HCT116 (cell line): ENCODE data around the gene ACTR3. TPM values are rescaled to one million over a fixed set of nuclear protein-coding genes. Genes with fewer than 3 reads are reported as not detected.

ENCODE experiments used
- ATAC-seq: fragments of 200-7000 bp; cut with Tn5 transposase; 2 replicates; pipeline ENCODE4 v1.9.1; 2020; ENCODE audit warnings: mild to moderate bottlenecking, moderate library complexity
- BruUV-seq: library from RNA; stranded (reverse); fragments of 400-500 nt; replicated peaks from 2 replicates; lab custom pipeline; 2021; lab: Mats Ljungman, UMichigan
- CTCF ChIA-PET: fragments of 300-600 bp; sonication (Branson Sonifier 250); formaldehyde crosslinking; loops from one replicate; lab custom pipeline; 2021; ENCODE audit warnings: antibody characterized with exemption; lab: Charles Lee
- POLR2A ChIA-PET: fragments of 300-600, 350-600 bp; sonication (Branson Sonifier 250); formaldehyde crosslinking; loops from one replicate; lab custom pipeline; 2021; ENCODE audit warnings: antibody characterized with exemption; lab: Charles Lee
- RAD21 ChIA-PET, 2 experiments: fragments of 300-600 bp; sonication (Branson Sonifier 250); formaldehyde crosslinking; loops; one replicate each; lab custom pipeline; 2023; ENCODE audit warnings: low total read pairs in 2 of 2; ENCODE audit not compliant: uncharacterized antibody in 2 of 2, unreplicated experiment in 2 of 2, low non-redundant PET in 1 of 2; lab: Charles Lee
- DNase-seq: peaks from one replicate; pipeline ENCODE4 v3.0.0-alpha.2; 2010; ENCODE audit warnings: low read depth, low spot score
- H2AFZ ChIP-seq: fragments of 200-600 bp; shearing (Covaris generic), sonication (generic); 2 replicates; pipeline ENCODE4 v1.6.1; 2017; ENCODE audit warnings: low read depth, mixed run types, mixed read lengths, antibody characterized with exemption, low read length; ENCODE audit not compliant: poor library complexity, severe bottlenecking
- H3K27ac ChIP-seq: 2 replicates; pipeline ENCODE4 v1.5.1; 2012; ENCODE audit warnings: low read depth, low read length
- H3K27me3 ChIP-seq: fragments of 200-600 bp; sonication (generic); 2 replicates; pipeline ENCODE4 v1.6.1; 2016; ENCODE audit warnings: mixed run types, low read length, mixed read lengths; ENCODE audit not compliant: insufficient read depth
- H3K36me3 ChIP-seq, 2 experiments: fragments of 200-500 bp in 1 of 2; fragments of 200-600 bp in 1 of 2; sonication (Bioruptor generic) in 1 of 2; sonication (generic) in 1 of 2; 2 replicates each; pipeline versions ENCODE4 v1.5.1 to v1.6.1; 2014 to 2016; ENCODE audit warnings: low read length in 2 of 2, inconsistent platforms in 1 of 2, mixed read lengths in 1 of 2, mixed run types in 1 of 2; ENCODE audit not compliant: insufficient read depth in 2 of 2, control insufficient read depth in 1 of 2
- H3K4me1 ChIP-seq, 2 experiments: fragments of 200-600 bp in 1 of 2; sonication (generic) in 1 of 2; 2 replicates each; pipeline versions ENCODE4 v1.5.1 to v1.6.1; 2012 to 2017; ENCODE audit warnings: low read length in 2 of 2, inconsistent platforms in 1 of 2, mild to moderate bottlenecking in 1 of 2, mixed read lengths in 1 of 2, mixed run types in 1 of 2, moderate library complexity in 1 of 2; ENCODE audit not compliant: insufficient read depth in 2 of 2, control insufficient read depth in 1 of 2
- H3K4me2 ChIP-seq: fragments of 200-600 bp; sonication (generic); 2 replicates; pipeline ENCODE4 v1.6.1; 2017; ENCODE audit warnings: mixed run types, low read length, mixed read lengths
- H3K4me3 ChIP-seq, 2 experiments: fragments of 200-600 bp in 1 of 2; sonication (generic) in 1 of 2; replicated peaks in 1 of 2; 2 replicates each; pipeline ENCODE4 v1.5.1; 2011 to 2016; ENCODE audit warnings: low read length in 2 of 2, control low read depth in 1 of 2, low read depth in 1 of 2, mild to moderate bottlenecking in 1 of 2, mixed read lengths in 1 of 2, mixed run types in 1 of 2
- H3K79me2 ChIP-seq: fragments of 200-600 bp; sonication (generic); 2 replicates; pipeline ENCODE4 v1.6.1; 2017; ENCODE audit warnings: mild to moderate bottlenecking, mixed run types, low read length, moderate library complexity, mixed read lengths; ENCODE audit not compliant: insufficient read depth
- H3K9ac ChIP-seq: fragments of 200-600 bp; sonication (generic); 2 replicates; pipeline ENCODE4 v1.6.1; 2016; ENCODE audit warnings: low read length, mixed read lengths
- H3K9me2 ChIP-seq: fragments of 200-600 bp; sonication (generic), shearing (Covaris generic); 2 replicates; pipeline ENCODE4 v1.6.1; 2017; ENCODE audit warnings: mixed run types, mild to moderate bottlenecking, moderate library complexity; ENCODE audit not compliant: insufficient read depth
- H3K9me3 ChIP-seq, 2 experiments: fragments of 200-500 bp in 1 of 2; fragments of 200-600 bp in 1 of 2; sonication (Bioruptor generic) in 1 of 2; sonication (generic) in 1 of 2; 2 replicates each; pipeline ENCODE4 v1.6.1; 2014 to 2017; ENCODE audit warnings: low read length in 2 of 2, mixed read lengths in 2 of 2, inconsistent platforms in 1 of 2, low read depth in 1 of 2, mild to moderate bottlenecking in 1 of 2, mixed run types in 1 of 2, moderate library complexity in 1 of 2; ENCODE audit not compliant: control insufficient read depth in 1 of 2, insufficient read depth in 1 of 2
- H4K20me1 ChIP-seq: fragments of 200-600 bp; sonication (generic), shearing (Covaris generic); 2 replicates; pipeline ENCODE4 v1.6.1; 2017; ENCODE audit warnings: mixed run types, mild to moderate bottlenecking, moderate library complexity; ENCODE audit not compliant: insufficient read depth
- CBX3 ChIP-seq: IDR thresholded peaks from 2 replicates; pipeline ENCODE4 v1.6.1; 2012; ENCODE audit warnings: low read depth
- ELF1 ChIP-seq: IDR thresholded peaks from 2 replicates; pipeline ENCODE4 v1.6.1; 2012; ENCODE audit warnings: low read depth, borderline replicate concordance
- POLR2AphosphoS5 ChIP-seq: IDR thresholded peaks from 2 replicates; pipeline ENCODE4 v1.6.1; 2011; ENCODE audit warnings: mild to moderate bottlenecking, low read depth, low read length, moderate library complexity
- ZFX ChIP-seq: fragments of 450-650 bp; IDR thresholded peaks from 2 replicates; pipeline ENCODE4 v1.6.1; 2017
- intact Hi-C: fragments of 100-400 bp; cut with micrococcal nuclease; formaldehyde crosslinking; loops from 2 replicates; pipeline ENCODE4 v1.10.0; 2022
- total RNA-seq: library from RNA; stranded (reverse); gene quantifications from one replicate; pipeline ENCODE4 v1.2.1, GENCODE V29; 2021; ENCODE audit not compliant: unreplicated experiment
- TF ChIP-seq, protein P1 (sequence below), 3 experiments: fragments of 200-600 bp in 1 of 3; sonication (generic) in 1 of 3; IDR thresholded peaks in 2 of 3; conservative IDR thresholded peaks in 1 of 3; 2 replicates each; pipeline ENCODE4 v1.5.1; 2012 to 2017; ENCODE audit warnings: low read depth in 2 of 3, low read length in 2 of 3, antibody characterized with exemption in 1 of 3, borderline replicate concordance in 1 of 3, control low read depth in 1 of 3, mild to moderate bottlenecking in 1 of 3, mixed read lengths in 1 of 3, mixed run types in 1 of 3, moderate library complexity in 1 of 3; ENCODE audit not compliant: insufficient read depth in 1 of 3
- TF ChIP-seq, protein P2 (sequence below): IDR thresholded peaks from 2 replicates; pipeline ENCODE4 v1.6.1; 2011; ENCODE audit warnings: mild to moderate bottlenecking, low read length, moderate library complexity; ENCODE audit not compliant: insufficient replicate concordance; ENCODE audit errors: extremely low read depth

ACTR3 gene
- total RNA-seq, 1 experiment from 2014 or later, result 232 TPM

DNA sequence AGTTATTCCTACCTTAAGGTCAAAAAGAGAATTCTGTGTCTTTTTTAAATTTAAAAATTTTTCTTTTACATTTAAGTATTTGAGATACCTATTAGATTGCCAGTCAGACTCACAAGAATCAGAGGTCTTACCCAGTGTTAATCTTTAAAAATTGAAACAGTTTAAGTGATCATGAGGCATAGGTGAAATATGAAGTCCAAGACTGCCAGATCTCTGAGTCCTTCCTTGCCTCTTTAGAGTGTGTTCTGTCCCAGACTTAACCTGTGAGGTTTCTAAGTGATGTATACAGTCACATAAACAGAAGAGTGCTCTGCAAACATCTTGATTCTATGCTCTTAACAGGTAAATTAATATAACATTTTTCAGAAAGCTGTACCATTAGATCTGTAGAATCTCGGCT, 40.6 kb downstream of the ACTR3 start:
- no peak overlapping the region for H3K4me3 ChIP-seq
- no peaks in the 10 kb centered on the region for H3K4me1 ChIP-seq
- H3K27me3 ChIP-seq, result no peaks in the 10 kb centered on the region
- no peak for ATAC-seq
- H3K79me2 ChIP-seq, result peaks cover 39% of the 10 kb centered on the region
- H3K9ac ChIP-seq, result no peak overlapping the region
- no peak overlapping the region for H2AFZ ChIP-seq
- no peak overlapping the region for H3K27ac ChIP-seq
- DNase-seq, result no peak
- no peaks in the 10 kb centered on the region for H4K20me1 ChIP-seq
- no peaks in the 10 kb centered on the region for H3K9me3 ChIP-seq
- TF ChIP-seq POLR2AphosphoS5 (no peak), ELF1 (no peak), CBX3 (no peak), ZFX (no peak)
- TF ChIP-seq, protein P1, sequence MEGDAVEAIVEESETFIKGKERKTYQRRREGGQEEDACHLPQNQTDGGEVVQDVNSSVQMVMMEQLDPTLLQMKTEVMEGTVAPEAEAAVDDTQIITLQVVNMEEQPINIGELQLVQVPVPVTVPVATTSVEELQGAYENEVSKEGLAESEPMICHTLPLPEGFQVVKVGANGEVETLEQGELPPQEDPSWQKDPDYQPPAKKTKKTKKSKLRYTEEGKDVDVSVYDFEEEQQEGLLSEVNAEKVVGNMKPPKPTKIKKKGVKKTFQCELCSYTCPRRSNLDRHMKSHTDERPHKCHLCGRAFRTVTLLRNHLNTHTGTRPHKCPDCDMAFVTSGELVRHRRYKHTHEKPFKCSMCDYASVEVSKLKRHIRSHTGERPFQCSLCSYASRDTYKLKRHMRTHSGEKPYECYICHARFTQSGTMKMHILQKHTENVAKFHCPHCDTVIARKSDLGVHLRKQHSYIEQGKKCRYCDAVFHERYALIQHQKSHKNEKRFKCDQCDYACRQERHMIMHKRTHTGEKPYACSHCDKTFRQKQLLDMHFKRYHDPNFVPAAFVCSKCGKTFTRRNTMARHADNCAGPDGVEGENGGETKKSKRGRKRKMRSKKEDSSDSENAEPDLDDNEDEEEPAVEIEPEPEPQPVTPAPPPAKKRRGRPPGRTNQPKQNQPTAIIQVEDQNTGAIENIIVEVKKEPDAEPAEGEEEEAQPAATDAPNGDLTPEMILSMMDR (IDR thresholded peaks at IDR 0.05 in 2 of 3, conservative IDR thresholded peaks at IDR 0.05 in 1 of 3; ENCODE audit: borderline replicate concordance in 1 of 3, insufficient read depth in 1 of 3, low read depth in 2 of 3, low read length in 2 of 3), result no peak
- TF ChIP-seq, protein P2, sequence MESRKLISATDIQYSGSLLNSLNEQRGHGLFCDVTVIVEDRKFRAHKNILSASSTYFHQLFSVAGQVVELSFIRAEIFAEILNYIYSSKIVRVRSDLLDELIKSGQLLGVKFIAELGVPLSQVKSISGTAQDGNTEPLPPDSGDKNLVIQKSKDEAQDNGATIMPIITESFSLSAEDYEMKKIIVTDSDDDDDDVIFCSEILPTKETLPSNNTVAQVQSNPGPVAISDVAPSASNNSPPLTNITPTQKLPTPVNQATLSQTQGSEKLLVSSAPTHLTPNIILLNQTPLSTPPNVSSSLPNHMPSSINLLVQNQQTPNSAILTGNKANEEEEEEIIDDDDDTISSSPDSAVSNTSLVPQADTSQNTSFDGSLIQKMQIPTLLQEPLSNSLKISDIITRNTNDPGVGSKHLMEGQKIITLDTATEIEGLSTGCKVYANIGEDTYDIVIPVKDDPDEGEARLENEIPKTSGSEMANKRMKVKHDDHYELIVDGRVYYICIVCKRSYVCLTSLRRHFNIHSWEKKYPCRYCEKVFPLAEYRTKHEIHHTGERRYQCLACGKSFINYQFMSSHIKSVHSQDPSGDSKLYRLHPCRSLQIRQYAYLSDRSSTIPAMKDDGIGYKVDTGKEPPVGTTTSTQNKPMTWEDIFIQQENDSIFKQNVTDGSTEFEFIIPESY, result no peak
- BruUV-seq, result no TSS peak
- peaks cover 7 to 15% of the 10 kb centered on the region in 2 experiments; a peak in 3 of 4 replicates for H3K36me3 ChIP-seq
- intact Hi-C loops, result no loop called here
- RAD21 ChIA-PET, result no interaction called here
- H3K9me2 ChIP-seq, result no peaks in the 10 kb centered on the region
- H3K4me2 ChIP-seq, result no peak overlapping the region
- POLR2A ChIA-PET, result no interaction called here
- CTCF ChIA-PET, result no interaction called here
